HG03442 (cell line): ENCODE results near the gene ACBD4.
A peak's percentile ranks its signal among the peaks of the same experiment; 100 is the strongest.

Experiments used
- ATAC-seq: cut with Tn5 transposase; IDR thresholded peaks from one replicate; pipeline ENCODE4 v1.9.1; 2021; ENCODE audit warnings: mild to moderate bottlenecking, moderate library complexity; ENCODE audit not compliant: unreplicated experiment

The ACBD4 gene, protein sequence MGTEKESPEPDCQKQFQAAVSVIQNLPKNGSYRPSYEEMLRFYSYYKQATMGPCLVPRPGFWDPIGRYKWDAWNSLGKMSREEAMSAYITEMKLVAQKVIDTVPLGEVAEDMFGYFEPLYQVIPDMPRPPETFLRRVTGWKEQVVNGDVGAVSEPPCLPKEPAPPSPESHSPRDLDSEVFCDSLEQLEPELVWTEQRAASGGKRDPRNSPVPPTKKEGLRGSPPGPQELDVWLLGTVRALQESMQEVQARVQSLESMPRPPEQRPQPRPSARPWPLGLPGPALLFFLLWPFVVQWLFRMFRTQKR

DNA sequence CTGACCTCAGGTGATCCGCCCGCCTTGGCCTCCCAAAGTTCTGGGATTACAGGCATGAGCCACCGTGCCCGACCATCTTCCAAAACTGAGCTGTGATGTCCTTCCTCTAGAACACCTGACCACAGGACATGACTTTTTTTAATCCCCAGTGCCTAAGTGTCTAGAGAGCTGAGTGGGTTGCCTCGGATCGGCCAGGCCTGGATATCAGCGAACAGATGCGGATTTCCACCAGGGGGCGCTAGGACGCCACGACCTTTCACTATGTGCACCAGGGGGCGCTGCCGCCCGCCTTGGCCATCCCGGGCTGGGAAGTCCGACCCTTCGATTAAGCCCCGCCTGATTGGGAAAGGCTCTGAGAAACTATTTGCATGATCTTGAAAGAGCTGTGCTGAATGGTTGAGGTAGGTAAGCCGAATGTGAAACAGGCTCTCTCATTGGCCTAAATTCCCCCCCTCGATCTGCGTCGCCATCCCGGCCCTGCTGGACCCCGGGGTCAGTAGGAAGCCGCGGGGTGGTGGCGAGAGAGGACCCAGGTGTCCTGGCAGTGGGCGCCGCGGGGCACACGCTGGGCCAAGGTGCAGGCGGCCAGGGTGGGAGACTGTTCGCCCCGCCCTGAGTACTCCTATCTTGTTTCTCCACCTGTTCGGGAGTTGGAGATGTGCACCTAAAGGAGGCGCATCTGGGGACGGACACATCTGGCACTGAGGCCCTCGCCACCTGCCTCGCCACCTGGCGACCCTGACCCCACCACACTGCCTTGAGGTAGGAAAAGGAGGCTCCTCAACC is at the start of gene ACBD4:
TSS of gene ACBD4 (plus strand) at position 496 of the 786 bp plus-strand sequence. CDS start 458 bp downstream, outside the sequence.
- ATAC-seq: peak; percentile 73

DNA sequence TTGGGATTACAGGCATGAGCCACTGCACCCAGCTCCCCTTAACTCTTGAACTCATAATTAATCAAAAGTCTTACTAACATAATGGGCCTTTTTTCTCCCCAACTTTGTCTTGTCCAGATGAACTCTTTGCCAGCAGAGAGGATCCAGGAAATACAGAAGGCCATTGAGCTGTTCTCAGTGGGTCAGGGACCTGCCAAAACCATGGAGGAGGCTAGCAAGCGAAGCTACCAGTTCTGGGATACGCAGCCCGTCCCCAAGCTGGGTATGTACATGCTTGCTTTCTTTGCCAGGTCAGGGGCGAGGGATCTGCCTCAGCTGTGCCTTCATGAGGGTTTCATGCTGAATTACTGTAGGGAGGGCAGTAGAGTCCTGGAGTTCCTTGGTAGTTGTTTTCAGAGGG is 49.1 kb upstream of the ACBD4 start:
- no peak for ATAC-seq

DNA sequence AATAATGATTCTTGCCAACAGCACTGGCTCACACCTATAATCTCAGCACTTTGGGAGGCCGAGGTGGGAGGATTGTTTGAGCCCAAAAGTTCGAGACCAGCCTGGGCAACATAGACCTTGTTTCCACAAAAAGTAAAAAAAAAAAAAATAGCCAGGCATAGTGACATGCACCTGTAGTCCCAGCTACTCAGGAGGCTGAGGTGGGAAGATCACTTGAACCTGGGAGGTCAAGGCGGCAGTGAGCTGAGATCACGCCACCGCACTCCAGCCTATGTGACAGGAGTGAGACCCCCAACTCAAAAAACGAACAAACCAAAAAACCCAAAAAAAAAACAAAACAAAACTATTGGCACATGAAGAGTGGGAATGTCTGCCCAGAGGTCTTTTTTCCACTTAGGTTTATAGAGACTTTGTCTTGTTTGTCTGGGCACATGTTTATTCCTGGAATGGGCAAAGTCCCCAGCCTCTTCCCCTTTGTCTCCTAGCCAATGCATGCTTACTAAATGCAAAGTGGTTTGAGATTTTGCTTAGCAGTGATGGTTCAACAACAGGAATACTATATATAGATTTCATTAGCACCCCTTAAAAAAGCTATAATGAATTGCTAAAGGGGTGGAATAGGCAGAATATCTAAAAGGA is 48.5 kb upstream of the ACBD4 start:
- no peak for ATAC-seq

GRCh38 chr17:45087504-45087975 is 47.9 kb upstream of the ACBD4 start:
- ATAC-seq: no peak

DNA sequence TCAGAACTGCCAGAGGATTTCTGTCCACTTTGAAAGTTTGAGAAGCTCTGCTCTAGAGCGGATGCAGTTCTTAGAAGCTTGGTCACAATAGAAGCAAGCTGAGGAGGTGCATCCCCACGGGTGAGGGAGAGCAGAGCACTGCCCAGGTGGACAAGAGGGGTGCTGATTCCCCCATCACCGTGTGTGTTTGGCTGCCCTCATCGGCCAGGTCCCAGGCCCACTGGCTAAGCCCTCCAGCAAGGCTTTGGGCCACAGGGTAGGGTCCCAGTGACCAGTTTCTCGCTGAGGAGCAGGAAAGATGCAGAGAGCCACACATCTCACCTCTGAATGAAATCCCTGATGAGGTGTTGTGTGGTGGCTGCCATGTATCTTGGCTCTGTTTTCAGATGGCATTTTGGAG is 47.5 kb upstream of the ACBD4 start:
- no peak for ATAC-seq

- no peak for ATAC-seq
Observed at GRCh38 chr17:45088741-45089140, 46.7 kb upstream of the ACBD4 start.

GRCh38 chr17:45090711-45091110 is 44.8 kb upstream of the ACBD4 start:
- no peak for ATAC-seq

GRCh38 chr17:45091778-45092425 is 43.6 kb upstream of the ACBD4 start:
- no peak for ATAC-seq

DNA sequence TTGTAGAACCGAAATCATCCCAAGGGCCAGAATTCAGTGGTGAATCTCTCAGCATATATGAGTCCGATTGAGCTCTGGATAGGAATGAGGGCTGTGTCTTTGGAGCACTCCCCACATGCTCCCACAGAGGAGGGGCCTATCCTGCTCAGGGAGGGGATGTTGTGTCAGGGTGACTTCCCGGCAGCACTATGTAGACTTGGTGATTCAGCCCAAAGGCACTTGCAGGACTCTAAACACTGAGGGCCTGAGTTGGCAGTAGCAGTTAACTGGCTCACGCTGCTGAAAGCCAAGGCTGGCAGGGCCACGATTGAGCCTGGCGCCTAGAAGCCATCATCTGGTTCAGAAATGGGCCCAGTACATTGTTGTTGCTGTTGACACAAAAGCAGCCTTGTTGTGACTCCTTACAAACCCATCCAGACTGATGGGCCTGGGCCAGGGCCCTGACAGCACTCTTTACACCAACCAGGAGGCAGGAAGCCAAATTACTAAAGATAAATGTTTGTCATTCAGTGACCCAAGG is 42.5 kb upstream of the ACBD4 start:
- no peak for ATAC-seq

DNA sequence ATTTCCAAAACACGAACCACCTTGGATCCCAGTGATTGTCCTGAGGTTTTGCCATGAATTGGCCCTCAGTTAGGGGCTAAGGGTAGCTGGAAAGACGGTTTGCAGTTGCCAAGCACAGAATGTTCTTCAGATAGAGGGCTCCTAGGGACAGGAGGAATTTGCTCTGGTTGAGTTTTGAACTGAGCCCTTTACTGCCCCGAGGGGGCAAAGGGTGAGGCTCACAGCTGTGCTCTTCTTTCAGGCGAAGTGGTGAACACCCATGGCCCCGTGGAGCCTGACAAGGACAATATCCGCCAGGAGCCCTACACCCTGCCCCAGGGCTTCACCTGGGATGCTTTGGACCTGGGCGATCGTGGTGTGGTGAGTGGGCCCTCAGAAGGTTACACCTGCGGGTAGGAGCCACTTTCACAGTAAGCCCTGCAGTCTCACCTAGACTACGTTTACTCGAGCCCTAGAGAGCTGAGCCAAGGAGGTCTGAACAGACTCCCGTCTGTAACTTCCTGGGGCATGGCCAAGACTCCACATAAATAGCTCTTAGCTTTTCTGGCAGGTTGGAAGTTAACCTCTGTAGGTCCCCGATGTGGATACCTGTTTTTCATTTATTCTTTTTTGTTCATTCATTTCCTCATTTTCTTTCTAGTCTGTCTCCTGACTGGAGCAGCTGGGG is 41.9 kb upstream of the ACBD4 start:
- no peak for ATAC-seq

GRCh38 chr17:45096141-45096540 is 39.3 kb upstream of the ACBD4 start:
- no peak for ATAC-seq

- ATAC-seq: no peak
Observed at GRCh38 chr17:45096926-45097325, 38.6 kb upstream of the ACBD4 start.

GRCh38 chr17:45098081-45098868 is 37.2 kb upstream of the ACBD4 start:
- no peak for ATAC-seq

DNA sequence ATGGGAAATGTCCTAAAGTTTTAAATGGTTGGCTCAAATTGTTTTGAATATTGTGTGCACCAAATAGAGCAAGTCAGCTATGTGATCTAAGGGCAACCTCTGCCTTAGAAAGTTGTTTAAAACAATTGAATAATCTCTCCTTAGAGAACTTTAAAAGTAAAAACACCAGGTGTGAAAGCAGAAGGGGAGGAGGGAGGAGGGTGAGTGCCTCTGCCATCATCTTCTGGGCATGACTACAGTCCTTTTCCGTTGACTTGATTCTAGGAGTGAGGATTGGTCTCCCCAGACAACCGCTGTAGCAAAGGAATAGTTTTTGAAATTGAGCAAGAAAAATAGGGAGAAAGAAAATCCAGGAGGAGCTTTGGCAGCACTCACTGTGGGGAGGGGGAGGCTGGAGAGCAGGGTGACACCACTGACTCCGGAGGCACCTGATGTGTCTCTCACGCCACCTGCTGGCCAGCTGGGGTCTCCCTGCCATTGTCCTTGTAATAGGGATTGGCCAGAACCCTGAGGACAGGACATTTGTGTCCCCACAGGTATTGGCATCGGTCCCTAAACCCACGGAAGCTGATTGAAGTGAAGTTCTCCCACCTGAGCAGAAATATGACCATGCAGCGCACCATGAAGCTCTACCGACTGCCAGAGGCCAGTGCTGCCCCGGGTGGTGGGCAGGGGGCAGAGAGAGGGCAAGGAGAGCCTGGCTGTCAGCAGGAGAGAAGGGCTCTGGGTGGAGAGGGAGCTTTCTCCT is 36.4 kb upstream of the ACBD4 start:
- ATAC-seq: no peak

- no peak for ATAC-seq
Observed at GRCh38 chr17:45101546-45101882, 34.0 kb upstream of the ACBD4 start.

GRCh38 chr17:45101883-45102811 is 33.3 kb upstream of the ACBD4 start:
- ATAC-seq: no peak

GRCh38 chr17:45102856-45103255 is 32.6 kb upstream of the ACBD4 start:
- no peak for ATAC-seq

DNA sequence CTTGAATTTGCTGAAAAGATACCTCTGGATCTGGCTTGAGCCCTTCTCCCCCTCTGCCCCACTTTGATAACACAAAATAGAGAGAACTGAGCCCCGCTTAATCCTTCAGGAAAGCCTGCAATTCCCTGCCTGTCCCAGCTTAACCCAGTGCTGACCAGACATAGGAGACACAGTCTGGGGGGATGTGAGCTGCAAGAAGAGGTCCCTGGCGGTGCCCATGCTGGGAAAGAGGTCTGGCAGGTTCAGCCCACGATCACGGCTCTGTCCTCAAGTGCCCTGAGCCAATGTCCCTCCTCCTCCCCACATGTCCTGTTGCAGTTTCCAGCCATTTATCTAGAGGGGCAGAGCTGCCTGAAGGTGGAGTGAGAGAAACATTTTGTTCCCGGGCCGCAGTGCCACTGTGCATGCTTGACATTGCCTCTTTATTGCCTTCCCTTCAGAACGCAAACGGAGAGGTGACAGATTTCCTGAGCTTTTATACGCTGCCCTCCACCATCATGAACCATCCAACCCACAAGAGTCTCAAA is 32.2 kb upstream of the ACBD4 start:
- no peak for ATAC-seq
